Measurements from ENCODE around the gene SKI.

- no peak for TF ChIP-seq CTCF (IDR thresholded peaks at IDR 0.05)
- TF ChIP-seq POLR2AphosphoS5 (IDR thresholded peaks at IDR 0.05) = no peak
- TF ChIP-seq POLR2A (IDR thresholded peaks at IDR 0.05) = no peak
- TF ChIP-seq EP300 (IDR thresholded peaks at IDR 0.05) = no peak
Observed at GRCh38 chr1:2276803-2277580, 48.9 kb downstream of the SKI start.

Measured in upper lobe of left lung (tissue), 4 donors.